HG02840 (cell line): ENCODE data around the gene COX15.
"Not testable (repeated sequence)": the region's sequence is repeated elsewhere in the genome, so short reads cannot be mapped to it uniquely, and the experiment has no call there.

Source experiments
- ATAC-seq: cut with Tn5 transposase; IDR thresholded peaks from one replicate; pipeline ENCODE4 v1.9.1; 2021; ENCODE audit warnings: mild to moderate bottlenecking, moderate library complexity, moderate number of reproducible peaks; ENCODE audit not compliant: unreplicated experiment, low FRiP score

COX15 gene

DNA sequence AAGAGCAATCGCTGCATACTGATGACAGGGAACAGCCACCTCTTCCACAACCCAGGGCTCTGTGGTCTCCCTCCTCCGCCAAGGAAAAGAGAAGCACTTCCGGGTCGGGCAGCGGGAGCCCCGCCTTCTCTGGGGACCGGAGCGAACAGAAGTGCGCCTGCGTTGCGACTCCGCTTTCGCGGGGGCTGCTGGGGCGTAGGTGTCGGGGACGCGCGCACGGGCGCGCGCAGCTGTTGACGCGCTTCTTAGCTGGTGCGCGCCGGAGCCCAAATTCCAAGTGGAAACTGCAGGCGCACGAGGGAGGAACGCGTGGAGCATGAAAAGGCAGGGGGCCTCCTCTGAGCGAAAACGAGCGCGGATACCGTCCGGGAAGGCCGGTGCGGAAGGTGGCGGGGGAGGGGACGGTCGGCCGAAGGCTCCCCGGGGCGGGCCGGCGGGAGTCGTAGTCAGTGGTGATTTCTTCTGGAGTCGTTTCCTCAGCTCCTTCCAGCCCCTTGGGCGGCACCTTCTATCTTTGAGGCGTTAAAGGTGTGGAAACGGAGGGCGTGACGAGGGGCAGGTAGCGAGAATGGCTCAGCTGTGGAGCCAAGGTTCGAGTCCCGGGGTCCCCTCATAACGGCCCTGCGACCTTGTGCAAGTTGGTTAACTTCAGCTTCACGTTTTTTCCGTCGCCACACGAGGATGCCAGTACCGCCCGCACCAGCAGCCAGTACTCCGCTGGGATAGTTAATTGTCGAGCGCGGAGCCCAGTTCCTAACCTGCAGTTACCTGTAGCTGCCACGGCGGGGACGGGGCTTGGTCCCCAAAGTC, at the start of gene COX15, which contains the start of gene CUTC:
Gene COX15 (minus strand): TSS at position 95 of the 810 bp plus-strand sequence. CDS start 78 bp downstream, at position 17.
Gene CUTC (plus strand): TSS at position 202 of the 810 bp plus-strand sequence. CDS start 115 bp downstream, at position 317.
- ATAC-seq = peak; percentile 83

DNA sequence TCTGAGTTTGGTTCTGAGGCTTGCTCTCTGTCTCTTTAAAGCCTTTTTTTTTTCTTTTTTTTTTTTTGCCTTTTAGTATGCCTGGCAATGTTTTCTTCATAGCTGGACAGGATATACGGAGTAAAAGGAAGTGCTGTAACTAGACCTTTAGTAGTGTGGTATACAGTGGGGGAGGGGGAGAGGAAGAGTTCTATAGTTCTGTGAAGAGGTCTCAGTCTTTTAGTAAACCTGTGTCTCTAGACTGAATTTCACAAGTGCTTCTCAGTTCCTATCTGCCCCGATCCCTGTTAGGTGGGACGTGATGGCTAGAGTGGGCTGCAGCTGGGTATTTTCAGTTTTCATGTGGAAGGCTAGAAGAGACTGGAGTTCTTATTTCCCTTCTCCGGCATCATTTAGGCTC, 47.4 kb upstream of the COX15 start:
- no peak for ATAC-seq

DNA sequence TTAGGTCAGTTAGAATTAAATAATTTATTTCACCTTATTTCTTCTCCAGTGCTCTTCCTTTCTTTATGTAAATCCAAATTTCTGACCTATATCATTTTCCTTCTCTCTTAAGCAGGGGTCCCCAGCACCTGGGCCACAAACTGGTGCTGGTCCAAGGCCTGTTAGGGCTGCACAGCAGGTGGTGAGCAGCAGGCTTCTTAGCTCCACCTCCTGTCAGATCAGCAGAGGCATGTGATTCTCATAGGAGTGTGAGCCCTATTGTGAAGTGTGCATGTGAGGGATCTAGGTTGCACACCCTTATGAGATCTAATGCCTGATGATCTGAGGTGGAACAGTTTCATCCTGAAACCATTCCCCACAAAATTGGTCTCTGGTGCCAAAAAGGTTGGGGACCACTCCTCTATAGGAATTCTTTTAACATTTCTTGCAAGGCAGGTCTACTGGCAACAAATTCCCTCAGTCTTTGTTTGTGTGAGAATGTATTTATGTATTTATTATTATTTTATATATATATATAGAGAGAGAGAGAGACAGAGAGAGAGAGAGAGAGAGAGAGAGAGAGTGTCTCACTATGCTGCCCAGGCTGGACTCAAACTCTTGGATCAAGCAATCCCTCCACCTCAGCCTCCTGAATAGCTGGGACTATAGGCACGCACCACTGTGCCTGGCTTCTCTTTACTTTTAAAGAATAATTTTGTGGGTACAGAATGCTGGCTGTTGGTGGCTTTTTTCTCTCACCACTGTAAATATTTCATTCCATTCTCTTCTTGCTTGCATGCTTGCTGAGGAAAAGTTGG, 46.2 kb upstream of the COX15 start:
- ATAC-seq = no peak

DNA sequence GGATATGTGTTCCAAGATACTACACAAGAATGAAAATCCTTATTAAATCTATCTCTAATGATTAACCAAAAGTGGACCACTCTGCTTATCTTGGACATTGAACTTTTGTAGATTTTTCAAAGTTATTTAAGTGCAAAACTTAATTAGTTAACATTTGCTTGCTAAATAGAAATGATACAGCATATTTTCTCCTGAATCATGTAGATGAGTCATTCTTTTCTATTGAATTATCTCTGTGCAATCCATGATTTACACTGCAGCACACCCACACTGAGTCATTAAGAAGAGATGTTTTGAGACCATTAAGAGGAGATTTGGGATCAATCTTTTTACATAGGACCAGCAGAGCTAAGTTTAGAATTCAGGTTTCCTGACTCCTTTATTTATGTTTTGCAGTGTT, 43.9 kb upstream of the COX15 start:
- ATAC-seq = no peak

DNA sequence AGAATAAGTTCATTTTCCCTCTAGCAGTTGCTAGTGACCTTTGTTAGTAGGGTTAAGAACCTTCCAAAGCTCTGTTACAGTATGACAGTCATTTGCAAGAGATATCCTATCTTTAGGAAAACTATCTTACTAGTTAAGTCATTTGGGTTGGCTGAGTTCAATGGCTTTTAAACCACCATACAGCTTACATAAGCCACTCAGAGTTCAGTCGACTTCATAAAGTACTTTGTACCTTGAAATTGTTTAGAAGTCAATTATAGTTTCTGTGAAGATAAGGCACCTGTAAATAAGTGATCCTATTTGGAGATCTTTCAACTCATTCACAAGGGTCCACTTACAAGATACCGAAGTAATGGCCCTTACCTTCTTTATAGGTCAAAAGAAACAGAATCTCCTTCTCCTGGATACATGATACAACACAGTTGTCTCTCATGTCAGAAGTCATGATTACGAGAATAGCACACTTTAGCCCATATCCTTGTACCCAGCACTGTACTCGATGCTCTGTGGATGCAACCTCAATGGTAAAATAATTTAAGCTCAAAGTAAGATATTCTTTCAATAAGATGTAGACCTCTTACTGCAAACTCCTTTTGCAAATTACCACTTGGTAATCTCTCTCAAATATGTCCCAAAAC, 38.6 kb upstream of the COX15 start:
- ATAC-seq = no peak

DNA sequence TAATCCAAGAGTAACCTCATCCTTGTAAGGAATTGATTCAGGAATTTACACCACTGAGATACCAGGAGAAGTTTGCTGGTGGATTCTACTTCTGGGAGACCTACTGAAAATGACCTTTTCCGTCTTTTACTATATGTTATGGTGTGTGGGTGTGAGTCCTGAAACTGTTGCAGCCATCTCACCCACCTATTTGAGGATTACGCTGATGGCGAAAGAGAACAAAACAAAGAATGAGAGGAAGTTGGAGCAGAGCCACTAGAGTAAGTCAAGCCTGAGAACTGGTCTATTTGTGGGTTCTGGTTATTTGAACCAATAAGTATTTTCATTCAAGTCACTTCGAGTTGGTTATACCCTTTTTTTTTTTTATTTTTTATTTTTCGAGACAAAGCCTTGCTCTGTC, 37.8 kb upstream of the COX15 start:
- ATAC-seq = no peak

DNA sequence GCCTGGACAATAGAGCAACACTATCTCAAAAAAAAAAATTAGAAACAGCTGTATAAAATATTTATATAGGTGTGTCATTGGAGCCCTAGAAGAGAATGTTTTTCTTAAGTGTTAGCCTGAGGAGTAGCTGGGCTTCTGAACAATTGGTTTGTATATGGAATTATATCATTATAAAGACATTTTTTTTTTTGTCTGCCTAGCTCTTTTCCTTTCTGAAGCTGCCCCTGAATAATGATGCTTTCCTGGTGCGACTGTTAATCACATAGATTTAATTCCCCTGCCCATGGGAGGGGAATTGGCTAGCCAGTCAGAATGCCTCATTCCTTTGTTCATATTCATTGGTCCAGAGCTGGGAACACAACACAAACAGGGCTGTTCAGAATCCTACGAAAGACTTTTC, 36.6 kb upstream of the COX15 start:
- ATAC-seq = no peak

DNA sequence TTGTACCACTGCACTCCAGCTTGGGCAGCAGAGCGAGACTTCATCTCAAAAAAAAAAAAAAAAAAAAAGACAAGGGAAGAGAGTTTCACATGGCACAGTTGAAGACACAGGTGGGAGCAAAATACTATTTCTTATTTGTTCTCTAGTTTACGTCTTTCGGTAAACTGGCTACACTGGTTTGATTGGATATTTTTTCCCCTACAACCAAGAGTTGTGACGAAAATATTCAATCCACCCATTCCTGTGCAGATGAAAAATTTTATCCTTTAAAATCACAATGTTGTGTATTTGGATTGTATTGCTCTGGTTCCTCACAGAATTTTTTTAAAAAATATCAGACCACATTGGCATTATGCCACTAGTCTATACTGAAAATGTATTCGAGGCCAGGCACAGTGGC, 36.0 kb upstream of the COX15 start:
- ATAC-seq = no peak

DNA sequence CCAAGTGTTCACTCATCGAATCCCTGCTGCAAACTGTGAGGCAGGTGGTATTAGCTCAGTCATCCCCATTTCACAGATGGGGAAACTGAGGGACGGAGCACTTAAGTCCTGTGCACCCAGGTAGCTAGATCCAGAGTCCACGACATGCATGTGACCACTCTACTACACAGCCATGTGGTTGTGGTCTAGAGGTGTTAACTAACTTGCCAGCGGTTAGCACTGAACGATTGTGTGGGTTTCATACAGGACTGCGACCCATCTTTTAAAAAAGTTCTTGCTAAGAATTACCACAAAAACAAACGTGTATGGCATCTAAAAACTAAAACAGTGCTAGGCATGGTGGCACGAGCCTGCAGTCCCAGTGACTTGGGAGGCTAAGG, 34.4 kb upstream of the COX15 start:
- ATAC-seq = no peak

DNA sequence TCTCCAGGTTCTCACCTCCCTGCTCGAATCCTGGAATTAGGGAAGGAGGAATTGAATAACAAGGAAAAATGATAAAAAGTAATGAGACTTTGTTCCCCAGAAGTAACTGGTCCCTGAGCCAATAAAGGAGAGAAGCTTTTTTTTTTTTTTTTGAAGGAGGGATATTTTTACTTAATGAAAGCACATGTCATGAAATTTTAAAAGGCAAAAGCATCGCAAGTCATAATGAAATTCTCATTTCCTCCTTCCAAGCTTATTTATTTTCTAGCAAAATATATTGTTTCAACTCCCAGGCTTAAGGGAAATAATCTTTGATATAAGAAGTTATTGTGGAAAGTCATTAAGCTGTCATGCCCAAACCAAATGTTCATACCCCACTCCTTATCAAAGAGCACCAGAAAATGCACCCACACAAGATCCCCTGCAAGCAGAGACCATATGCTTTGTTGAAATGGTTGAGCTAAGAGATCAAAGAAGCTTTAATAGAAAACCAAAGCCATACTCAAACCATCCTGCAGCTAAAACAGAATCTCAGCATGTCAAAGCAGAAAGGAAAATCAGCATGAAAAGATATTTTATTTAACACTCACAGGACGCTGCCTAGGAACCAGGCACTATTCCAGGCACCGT, 33.9 kb upstream of the COX15 start:
- no peak for ATAC-seq

DNA sequence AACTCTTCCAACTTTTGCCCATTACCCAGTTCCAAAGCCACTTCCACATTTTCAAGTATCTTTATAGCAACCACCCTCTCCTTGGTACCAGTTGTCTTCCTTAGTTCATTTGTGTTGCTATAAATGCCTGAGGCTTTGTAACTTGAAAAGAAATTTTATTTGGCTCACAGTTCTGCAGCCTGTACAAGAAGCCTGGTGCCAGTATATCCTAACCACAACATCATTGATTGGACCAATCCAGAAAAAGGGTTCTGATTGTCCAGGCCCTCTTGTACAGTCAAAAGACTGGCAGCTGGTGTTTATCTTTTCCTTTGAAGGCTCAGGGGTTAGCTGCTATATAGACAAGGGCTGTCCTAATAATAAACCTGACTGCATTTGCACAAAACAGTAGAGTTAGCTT, 29.4 kb upstream of the COX15 start:
- ATAC-seq = no peak

DNA sequence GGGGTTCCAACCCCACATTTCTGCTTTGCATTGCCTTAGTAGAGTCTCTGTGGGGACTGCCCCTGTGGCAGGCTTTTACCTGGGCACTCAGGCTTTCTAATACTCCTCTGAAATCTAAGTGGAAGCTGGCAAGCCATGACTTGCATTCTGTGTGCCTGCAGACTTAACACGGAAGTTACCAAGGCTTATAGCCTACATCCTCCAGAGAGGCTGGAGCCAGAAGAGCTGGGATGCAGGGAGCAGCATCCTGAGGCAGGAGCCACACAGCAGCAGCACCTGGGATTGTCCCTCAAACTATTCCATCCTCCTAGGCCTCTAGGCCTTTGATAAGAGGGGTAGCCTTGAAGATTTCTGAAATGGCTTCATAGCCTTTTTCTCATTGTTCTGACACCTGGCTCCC, 28.4 kb upstream of the COX15 start:
- no peak for ATAC-seq

DNA sequence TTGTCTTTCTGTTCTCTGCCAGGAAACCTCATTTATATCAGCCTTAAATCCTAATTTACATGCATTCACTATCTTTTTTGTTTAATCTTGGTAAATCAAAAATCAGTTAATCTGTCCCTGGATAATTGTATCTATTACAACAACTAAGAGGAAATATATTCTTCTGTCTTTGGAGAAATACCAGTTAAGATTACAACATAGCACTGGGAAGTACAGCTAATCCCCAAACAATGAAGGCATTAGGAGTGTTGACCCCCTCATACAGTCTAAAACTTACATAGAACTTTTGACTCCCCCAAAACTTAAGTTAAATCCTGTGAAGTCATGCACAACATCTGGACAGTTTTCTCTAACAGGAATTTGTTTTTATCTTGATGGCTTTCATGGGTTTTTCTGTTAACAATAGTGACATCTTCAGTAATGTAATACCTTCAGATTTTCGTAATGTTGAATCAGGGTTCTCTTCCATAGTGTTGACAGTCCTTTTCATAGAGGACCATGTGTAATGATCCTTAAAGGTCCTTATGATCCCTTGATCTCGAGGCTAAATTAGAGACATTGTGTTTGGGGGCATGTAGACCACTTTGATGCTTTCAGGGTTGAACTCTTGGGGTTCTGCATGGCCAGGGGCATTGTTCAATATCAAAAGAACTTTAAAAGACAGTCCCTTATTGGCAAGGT, 26.4 kb upstream of the COX15 start:
- ATAC-seq = no peak

DNA sequence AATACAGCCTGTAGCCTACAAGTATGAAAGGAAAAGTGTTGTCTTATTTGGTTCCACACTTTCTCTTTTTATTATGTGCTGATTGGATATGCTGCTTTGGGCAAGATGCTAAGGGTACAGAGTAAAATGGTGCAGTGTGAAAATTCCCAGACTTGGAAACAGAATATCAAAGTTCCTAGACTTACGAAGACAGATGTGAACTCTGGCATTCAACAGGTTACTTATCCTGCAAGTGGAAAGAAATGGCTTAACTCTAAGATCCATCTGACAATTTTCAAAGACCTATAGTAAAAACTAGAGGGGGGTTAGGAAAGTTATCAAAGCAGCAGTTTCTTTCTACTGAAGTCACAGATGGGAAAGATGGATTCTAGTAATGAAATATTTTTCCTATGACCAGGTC, 24.2 kb upstream of the COX15 start:
- no peak for ATAC-seq

DNA sequence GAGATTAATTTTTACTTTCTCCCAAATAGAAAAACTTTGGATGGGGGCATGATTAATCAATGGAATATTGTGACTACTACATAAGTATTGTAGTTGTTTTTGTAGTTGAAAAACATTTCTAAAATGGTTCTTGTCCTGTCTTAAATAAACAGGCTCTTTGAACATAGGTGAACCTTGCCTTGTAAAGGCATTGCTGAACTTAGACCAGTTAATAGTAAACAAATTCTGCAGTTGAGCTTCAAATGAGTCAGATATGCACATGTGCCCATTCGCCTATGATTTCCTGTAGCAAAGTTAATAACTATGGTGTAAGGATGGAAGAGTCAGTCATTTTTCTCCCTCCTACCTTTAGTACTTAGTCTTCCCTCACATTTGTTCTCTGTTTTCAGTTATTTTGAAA, 22.7 kb upstream of the COX15 start:
- no peak for ATAC-seq

DNA sequence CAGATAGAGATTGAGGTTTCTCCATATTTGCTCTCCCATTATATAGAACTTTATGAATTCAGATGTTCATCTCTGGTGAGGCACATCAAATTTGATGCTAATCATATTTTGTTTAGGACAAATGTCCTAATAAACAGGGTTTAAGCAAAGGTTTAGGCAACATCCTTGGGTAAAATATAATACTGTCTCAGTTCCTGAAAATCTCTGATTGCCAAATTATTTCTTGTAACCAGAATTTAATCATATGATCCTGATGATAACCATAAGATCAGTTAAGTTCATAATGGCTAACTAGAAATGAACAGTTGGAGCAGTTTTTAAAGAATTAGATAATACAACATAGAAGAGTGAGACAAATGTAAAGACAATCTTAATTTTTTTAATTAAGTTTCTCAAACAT, 18.7 kb upstream of the COX15 start:
- ATAC-seq = no peak

DNA sequence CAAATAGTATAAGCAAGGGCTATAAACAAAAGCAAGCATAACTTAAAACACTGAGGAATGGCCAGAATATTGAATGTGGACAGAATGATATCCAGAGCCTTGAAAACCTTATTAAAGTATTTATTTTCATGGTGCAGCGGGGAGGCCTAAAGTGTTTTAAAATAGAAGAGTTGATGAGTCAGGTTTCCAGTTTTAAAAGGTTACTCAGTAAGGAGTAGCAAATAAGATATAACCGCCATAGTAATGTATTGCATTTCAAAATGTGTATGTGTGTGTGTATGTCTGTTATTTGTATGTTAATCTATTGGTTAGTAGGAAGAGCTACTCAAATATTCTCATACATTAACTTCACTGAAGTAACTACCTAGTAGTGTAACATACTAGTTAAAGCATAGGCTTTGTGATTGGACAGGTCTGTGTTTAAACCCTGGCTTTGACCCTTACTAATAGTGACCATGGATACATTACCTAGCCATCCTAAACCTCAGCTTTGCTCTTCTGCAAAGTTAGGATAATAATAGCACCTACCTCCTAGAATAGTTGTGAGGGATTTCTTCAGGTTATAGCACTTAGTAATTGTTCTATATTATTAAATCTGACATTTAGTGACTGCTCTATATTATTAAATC, 17.0 kb upstream of the COX15 start:
- no peak for ATAC-seq

DNA sequence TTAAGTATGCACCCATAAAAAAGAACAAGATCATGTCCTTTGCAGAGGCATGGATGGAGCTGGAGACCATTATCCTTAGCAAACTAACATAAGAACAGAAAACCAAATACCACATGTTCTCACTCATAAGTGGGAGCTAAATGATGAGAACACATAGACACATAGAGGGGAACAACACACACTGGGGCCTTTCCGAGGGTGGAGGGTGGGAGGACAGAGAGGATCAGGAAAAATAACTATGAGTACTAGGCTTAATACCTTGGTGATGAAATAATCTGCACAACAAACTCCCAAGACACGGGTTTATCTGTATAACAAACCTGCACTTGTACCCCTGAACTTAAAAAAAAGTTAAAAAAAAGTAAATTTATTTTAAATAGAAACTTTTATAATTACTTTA, 14.2 kb upstream of the COX15 start:
- ATAC-seq = not testable (repeated sequence)

DNA sequence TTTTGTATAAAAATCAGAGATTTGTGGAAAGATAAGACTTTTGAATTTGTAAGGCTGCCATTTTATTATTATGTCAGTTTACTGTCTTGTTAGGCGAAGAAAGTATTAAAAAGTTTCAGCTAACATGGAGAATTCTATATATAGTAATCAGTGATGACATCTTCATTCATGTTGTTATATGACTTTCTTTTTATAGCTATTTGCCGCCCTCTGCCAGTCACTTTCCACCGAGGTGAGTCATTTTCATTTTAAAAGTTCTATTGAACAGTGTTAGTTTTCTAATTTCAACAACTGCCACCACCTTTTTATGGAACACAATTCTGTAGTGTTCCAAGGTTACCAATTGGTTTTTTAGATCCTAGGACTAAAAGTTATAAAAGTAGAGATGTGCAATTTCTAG, 11.9 kb upstream of the COX15 start:
- ATAC-seq = no peak

DNA sequence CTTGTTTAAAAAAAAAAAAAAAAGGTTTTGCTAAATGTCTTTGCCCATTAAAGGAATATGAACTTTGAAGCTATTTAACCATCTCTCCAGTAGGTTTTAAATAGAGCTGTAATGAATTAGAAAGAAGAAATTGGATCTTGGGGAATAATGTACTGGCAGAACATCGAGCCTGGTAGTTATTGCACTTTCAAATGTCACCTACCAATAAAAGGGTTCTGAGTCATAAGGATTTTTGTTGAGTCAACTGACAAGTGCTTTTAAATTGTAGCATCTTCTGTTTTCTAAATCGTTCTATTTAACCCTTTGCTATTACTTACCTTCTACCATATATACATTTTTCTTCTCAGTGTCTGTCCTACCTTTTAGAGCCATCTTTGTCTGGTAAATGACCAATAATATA, 10.8 kb upstream of the COX15 start:
- ATAC-seq = no peak
